Karpas-422 (cell line): Measurements from ENCODE around the gene DHODH. TPM values are rescaled to one million over a fixed set of nuclear protein-coding genes. Genes with fewer than 3 reads are reported as not detected.

Experiments used
- DNase-seq: peaks from one replicate; pipeline ENCODE4 v3.0.0-alpha.2; 2015
- H2AFZ ChIP-seq: fragments of 200-600 bp; sonication (generic); 2 replicates; pipeline ENCODE4 v1.6.1; 2014; ENCODE audit warnings: antibody characterized with exemption, low read length, mixed read lengths
- H3K27ac ChIP-seq: fragments of 200-600 bp; sonication (generic); 2 replicates; pipeline ENCODE4 v1.5.1; 2014; ENCODE audit warnings: mild to moderate bottlenecking, low read length, moderate library complexity
- H3K27me3 ChIP-seq: fragments of 200-600 bp; sonication (generic); 2 replicates; pipeline ENCODE4 v1.6.1; 2014; ENCODE audit warnings: low read length, mixed read lengths
- H3K36me3 ChIP-seq: fragments of 200-600 bp; sonication (generic); 2 replicates; pipeline ENCODE4 v1.6.1; 2014; ENCODE audit warnings: low read length, mixed read lengths; ENCODE audit not compliant: insufficient read depth
- H3K4me1 ChIP-seq: fragments of 200-600 bp; sonication (generic); 2 replicates; pipeline ENCODE4 v1.6.1; 2014; ENCODE audit warnings: mild to moderate bottlenecking, low read length, mixed read lengths
- H3K4me2 ChIP-seq: fragments of 200-600 bp; sonication (generic); 2 replicates; pipeline ENCODE4 v1.6.1; 2014; ENCODE audit warnings: low read length, low read depth, mild to moderate bottlenecking; ENCODE audit not compliant: poor library complexity, severe bottlenecking
- H3K4me3 ChIP-seq: fragments of 200-600 bp; sonication (generic); 2 replicates; pipeline ENCODE4 v1.5.1; 2014; ENCODE audit warnings: mild to moderate bottlenecking, antibody characterized with exemption, low read length, mixed read lengths
- H3K79me2 ChIP-seq: fragments of 200-600 bp; sonication (generic); 2 replicates; pipeline ENCODE4 v1.6.1; 2014; ENCODE audit warnings: mild to moderate bottlenecking, low read length, mixed read lengths
- H3K9ac ChIP-seq: fragments of 200-600 bp; sonication (generic); 2 replicates; pipeline ENCODE4 v1.6.0; 2014; ENCODE audit warnings: low read length
- H3K9me2 ChIP-seq: fragments of 200-600 bp; sonication (generic), shearing (Covaris generic); replicated peaks from 2 replicates; pipeline ENCODE4 v1.6.0; 2014; ENCODE audit warnings: mild to moderate bottlenecking, low read length, moderate library complexity; ENCODE audit not compliant: insufficient read depth
- H3K9me3 ChIP-seq: fragments of 300-700, 200-600 bp; sonication (generic); 2 replicates; pipeline ENCODE4 v1.6.1; 2014; ENCODE audit warnings: low read length, mixed read lengths
- H4K20me1 ChIP-seq: fragments of 200-600 bp; sonication (generic); 2 replicates; pipeline ENCODE4 v1.6.1; 2014; ENCODE audit warnings: mild to moderate bottlenecking, antibody characterized with exemption, low read length, low read depth; ENCODE audit not compliant: insufficient read depth
- total RNA-seq: library from RNA; depleted of rRNA; stranded (reverse); fragments of >200 nt; shearing (Covaris generic); gene quantifications from 2 replicates; pipeline ENCODE4 v1.2.3, GENCODE V29; 2014; ENCODE audit warnings: low replicate concordance; rRNA removed

Gene DHODH
- total RNA-seq: 7.6 and 14.2 TPM in 2 replicates

DNA sequence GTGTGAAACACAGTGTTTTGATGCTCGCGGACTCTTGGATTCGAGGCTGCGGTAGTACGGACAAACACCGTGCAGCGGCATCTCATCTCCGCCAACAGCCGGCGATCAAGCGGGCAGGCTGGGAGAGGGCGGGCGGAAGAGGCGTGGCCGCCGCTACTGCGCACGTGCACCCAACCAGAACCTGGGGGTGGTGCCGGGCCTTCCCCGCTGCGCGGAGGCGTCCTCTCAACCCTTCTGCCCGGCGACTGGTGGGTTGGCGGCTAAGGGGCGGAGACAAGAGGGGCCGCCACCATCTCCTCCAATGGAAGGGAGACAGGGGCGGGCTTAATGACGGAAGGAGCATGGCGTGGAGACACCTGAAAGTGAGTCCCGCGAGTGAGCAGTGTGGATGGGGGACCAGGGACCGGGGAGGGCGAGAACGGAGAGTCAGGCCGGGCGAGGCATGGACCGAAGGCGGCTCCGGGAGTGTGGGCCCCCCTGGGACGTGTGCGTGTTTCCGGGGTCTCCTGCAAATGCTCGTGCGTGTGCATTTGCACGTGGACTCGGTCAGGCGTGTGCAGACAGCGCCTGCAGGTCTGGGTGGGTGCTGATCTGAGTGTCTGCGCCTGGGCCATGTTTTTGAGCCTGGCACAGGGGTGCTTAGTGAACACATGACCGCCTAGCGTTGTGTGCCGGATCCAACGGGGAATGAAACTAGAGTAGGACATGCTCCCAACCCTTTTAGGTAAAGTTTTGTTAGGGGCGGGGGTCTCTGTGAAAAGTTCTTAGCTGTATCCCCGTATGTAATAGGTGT is at the start of gene DHODH:
Gene DHODH, plus strand, starts transcription at position 321 of the 793 bp plus-strand sequence. Its CDS starts 21 bp downstream, at position 342.
- Histone ChIP-seq H2AFZ (peak within 1 kb of the TSS; percentile 30; the same call in 1 of the 2 replicates), H3K4me3 (peak within 1 kb of the TSS; percentile 86), H3K36me3 (no peaks in the 10 kb centered on the region)

DNA sequence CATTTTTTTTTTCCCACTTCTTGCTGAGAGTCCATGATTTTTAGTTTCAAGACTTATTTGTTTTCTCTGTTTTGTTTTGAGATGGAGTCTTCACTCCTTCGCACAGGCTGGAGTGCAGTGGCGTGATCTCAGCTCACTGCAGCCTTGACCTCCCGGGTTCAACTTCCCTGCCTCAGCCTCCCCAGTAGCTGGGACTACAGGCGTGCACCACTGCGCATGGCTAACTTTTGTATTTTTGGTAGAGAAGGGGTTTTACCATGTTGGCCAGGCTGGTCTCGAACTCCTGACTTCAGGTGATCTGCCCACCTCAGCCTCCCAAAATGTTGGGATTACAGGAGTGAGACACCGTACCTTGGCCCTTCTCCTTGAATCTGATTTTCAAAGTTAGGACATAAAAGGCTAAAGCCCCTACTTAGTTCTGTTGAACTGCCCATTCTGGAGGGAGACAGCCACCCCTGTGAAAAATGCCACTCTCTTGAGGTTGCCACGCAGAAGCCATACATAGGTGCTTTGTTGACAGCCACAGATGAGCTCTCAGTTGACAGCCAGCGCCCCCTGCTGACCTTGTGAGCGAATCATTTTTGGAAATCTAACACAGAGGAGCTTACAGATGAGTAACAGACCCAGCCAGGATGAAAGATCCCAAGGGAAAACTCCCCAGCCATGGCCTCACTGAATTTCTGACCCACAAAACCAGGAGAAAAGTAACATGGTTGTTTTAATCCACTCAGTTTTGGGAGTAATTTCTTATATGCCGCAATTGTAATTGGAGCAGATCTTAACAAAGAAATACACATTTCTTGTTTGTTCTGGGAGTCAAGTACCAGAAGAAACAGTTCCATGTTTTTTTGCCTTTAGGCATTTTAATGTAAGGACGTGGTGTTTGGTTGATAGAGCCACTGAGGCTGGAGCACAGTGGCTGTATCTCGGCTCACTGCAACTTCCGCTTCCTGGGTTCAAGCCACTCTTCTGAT is 47.2 kb upstream of the DHODH start:
- H3K9me2 ChIP-seq: no peaks in the 10 kb centered on the region
- H3K4me3 ChIP-seq: no peak overlapping the region
- H3K79me2 ChIP-seq: no peaks in the 10 kb centered on the region
- no peaks in the 10 kb centered on the region for H4K20me1 ChIP-seq
- peaks cover 22% of the 10 kb centered on the region for H3K4me1 ChIP-seq
- no peak overlapping the region for H3K27ac ChIP-seq
- no peak overlapping the region; the same call in 1 of the 2 replicates for H2AFZ ChIP-seq
- DNase-seq: peak; percentile 93
- no peaks in the 10 kb centered on the region for H3K36me3 ChIP-seq
- no peaks in the 10 kb centered on the region for H3K9me3 ChIP-seq
- H3K4me2 ChIP-seq: peak overlapping the region; percentile 25
- no peaks in the 10 kb centered on the region for H3K27me3 ChIP-seq
- H3K9ac ChIP-seq: no peak overlapping the region

More for the DNA sequence above, at the start of gene DHODH:
- no peaks in the 10 kb centered on the region for H4K20me1 ChIP-seq
- no peaks in the 10 kb centered on the region for H3K9me2 ChIP-seq
- H3K27me3 ChIP-seq: no peaks in the 10 kb centered on the region
- H3K4me1 ChIP-seq: peaks cover 16% of the 10 kb centered on the region
- no peak within 1 kb of the TSS; the same call in 1 of the 2 replicates for H3K27ac ChIP-seq
- no peaks in the 10 kb centered on the region for H3K9me3 ChIP-seq
- H3K4me2 ChIP-seq: peak within 1 kb of the TSS; percentile 79
- H3K79me2 ChIP-seq: peaks cover 19% of the 10 kb centered on the region
- DNase-seq: peak; percentile 99
- H3K9ac ChIP-seq: peak within 1 kb of the TSS; percentile 79

DNA sequence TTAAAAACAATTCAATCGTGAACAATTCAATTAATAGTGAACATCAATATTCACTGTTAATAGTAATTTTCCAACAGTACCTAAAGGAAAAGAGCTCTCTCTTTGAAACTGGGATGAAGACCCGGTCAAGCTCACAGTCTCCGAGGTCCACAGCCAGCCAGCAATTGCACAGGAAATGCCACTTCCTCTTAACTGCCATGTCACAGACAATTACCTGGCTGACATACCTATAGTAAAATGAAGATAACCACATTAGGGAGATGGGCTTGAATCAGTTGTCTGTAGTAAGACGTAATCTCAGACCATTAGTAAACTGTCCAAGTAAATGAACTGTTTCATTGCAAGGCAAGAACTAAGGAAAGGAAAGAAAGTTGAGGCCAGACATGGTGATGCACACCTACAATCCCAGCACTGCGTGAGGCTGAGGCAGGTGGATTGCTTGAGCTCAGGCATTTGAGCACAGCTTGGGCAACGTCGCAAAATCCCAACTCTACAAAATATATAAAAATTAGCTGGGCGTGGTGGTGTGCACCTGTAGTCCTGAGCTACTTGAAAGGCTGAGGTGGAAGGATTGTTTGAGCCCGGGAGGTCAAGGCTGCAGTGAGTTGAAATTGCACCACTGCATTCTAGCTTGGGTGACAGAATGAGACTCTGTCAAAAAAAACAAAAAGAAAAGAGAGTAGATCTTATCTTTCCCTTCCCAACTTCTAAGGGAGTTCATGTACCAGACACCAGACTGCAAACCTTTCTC is 45.2 kb upstream of the DHODH start:
- peak overlapping the region; percentile 32; the same call in 1 of the 2 replicates for H2AFZ ChIP-seq
- H3K27me3 ChIP-seq: no peaks in the 10 kb centered on the region
- no peaks in the 10 kb centered on the region for H3K79me2 ChIP-seq
- H3K27ac ChIP-seq: no peak overlapping the region
- H3K4me3 ChIP-seq: no peak overlapping the region
- no peaks in the 10 kb centered on the region for H3K9me2 ChIP-seq
- H3K4me2 ChIP-seq: peak overlapping the region; percentile 20
- H3K9ac ChIP-seq: no peak overlapping the region
- H3K36me3 ChIP-seq: no peaks in the 10 kb centered on the region
- no peaks in the 10 kb centered on the region for H3K9me3 ChIP-seq
- no peak for DNase-seq
- no peaks in the 10 kb centered on the region for H4K20me1 ChIP-seq
- H3K4me1 ChIP-seq: peaks cover 16% of the 10 kb centered on the region

DNA sequence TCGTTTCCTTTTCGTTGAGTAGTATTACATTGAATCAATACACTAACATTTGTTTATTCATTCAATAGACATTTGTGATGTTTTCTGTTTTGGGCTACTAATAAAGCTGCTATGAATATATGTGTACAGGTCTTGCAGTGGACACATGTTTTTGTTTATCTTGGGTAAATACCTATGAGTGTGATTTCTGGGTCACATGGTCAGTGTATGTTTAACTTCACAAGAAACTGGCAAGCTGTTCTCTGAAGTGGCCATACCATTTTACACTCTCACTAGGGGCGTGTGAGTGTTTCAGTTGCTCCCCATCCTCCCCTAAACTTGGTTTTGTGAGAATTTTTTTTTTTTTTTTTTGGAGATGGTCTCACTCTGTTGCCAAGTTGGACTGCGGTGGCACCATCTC is 43.3 kb upstream of the DHODH start:
- Histone ChIP-seq H3K9me2 (no peaks in the 10 kb centered on the region), H3K4me3 (no peak overlapping the region), H2AFZ (no peak overlapping the region), H3K27me3 (no peaks in the 10 kb centered on the region), H3K9me3 (no peaks in the 10 kb centered on the region), H3K9ac (no peak overlapping the region), H4K20me1 (no peaks in the 10 kb centered on the region), H3K4me1 (peaks cover 9% of the 10 kb centered on the region), H3K36me3 (no peaks in the 10 kb centered on the region), H3K27ac (no peak overlapping the region), H3K79me2 (no peaks in the 10 kb centered on the region), H3K4me2 (no peak overlapping the region)
- no peak for DNase-seq

DNA sequence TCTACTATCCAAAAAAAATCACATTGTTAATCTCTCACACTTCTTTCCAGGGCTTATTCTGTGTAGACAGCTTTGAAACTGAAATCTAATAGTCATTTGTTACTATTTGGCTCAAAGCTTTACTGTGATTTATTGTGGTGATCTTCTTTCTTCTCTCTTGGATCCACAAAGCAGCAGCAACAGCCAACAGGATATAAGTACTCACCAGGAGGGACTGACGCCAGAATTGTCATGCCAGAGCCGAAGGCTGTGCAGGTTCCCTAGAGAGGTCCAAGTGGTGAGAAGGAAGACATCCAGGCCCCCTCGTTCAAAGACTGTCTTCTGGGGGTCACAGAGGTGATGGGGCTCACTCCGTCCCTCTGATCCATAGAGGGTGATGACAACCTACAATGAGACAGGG is 41.6 kb upstream of the DHODH start:
- Histone ChIP-seq H3K9ac (no peak overlapping the region), H3K4me3 (no peak overlapping the region), H4K20me1 (no peaks in the 10 kb centered on the region), H2AFZ (no peak overlapping the region), H3K79me2 (no peaks in the 10 kb centered on the region), H3K4me2 (no peak overlapping the region), H3K4me1 (peaks cover 5% of the 10 kb centered on the region), H3K27me3 (no peaks in the 10 kb centered on the region), H3K9me2 (no peaks in the 10 kb centered on the region), H3K36me3 (no peaks in the 10 kb centered on the region), H3K9me3 (no peaks in the 10 kb centered on the region), H3K27ac (no peak overlapping the region)
- DNase-seq: no peak

DNA sequence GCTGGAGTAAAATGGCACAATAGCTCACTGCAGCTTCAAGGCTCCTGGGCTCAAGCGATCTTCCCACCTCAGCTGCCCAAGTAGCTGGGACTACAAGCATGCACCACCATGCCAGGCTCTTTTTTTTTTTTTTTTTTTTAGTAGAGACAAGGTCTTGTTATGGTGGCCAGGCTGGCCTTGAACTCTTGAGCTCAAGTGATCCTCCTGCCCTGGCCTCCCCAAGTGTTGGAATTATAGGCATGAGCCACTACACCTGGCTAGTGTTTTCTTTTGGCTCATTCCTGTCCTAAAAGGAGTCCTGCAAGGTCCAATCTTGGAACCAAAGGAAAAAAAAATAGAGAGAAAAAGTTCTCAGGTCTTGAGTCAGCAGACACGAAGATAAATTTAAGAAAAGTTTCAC is 39.2 kb upstream of the DHODH start:
- Histone ChIP-seq H2AFZ (no peak overlapping the region), H3K36me3 (no peaks in the 10 kb centered on the region), H3K27me3 (no peaks in the 10 kb centered on the region), H3K27ac (no peak overlapping the region), H3K4me2 (no peak overlapping the region), H3K4me3 (no peak overlapping the region), H3K4me1 (no peaks in the 10 kb centered on the region; the same call in 1 of the 2 replicates), H4K20me1 (no peaks in the 10 kb centered on the region), H3K9ac (no peak overlapping the region), H3K9me3 (no peaks in the 10 kb centered on the region), H3K79me2 (no peaks in the 10 kb centered on the region), H3K9me2 (no peaks in the 10 kb centered on the region)
- no peak for DNase-seq

DNA sequence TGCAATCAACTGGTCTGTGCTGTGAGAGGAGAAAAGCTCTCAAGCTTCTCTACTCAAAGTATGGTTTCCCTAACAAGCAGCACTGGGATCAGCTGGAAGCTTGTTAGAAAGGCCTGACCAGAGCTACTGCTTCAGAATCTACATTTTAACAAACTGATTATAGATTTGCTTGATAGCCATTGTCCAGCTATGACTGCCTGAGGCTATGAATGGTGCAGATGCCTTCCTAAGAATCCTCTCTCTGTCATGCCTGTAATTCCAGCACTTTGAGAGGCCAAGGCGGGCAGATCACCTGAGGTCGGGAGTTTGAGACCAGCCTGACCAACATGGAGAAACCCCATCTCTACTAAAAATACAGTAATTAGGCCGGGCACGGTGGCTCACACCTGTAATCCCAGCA is 37.0 kb upstream of the DHODH start:
- H3K9me2 ChIP-seq: no peaks in the 10 kb centered on the region
- H3K79me2 ChIP-seq: no peaks in the 10 kb centered on the region
- no peak overlapping the region for H3K4me3 ChIP-seq
- no peaks in the 10 kb centered on the region for H3K9me3 ChIP-seq
- no peak overlapping the region for H3K4me2 ChIP-seq
- no peak for DNase-seq
- H3K9ac ChIP-seq: no peak overlapping the region
- H4K20me1 ChIP-seq: no peaks in the 10 kb centered on the region
- H3K36me3 ChIP-seq: no peaks in the 10 kb centered on the region
- peaks cover 10% of the 10 kb centered on the region for H3K4me1 ChIP-seq
- no peak overlapping the region for H3K27ac ChIP-seq
- no peak overlapping the region for H2AFZ ChIP-seq
- H3K27me3 ChIP-seq: no peaks in the 10 kb centered on the region
